Neuron (in vitro differentiated cells): Measurements from ENCODE around the gene TRIM17.

ENCODE experiments used
- H2AFZ ChIP-seq: one replicate; pipeline ENCODE4 v1.6.1; 2013; ENCODE audit warnings: low read depth, mild to moderate bottlenecking, inconsistent platforms, low read length, moderate library complexity
- H3K27me3 ChIP-seq: one replicate; pipeline ENCODE4 v1.6.1; 2013; ENCODE audit warnings: low read length; ENCODE audit not compliant: insufficient read depth
- H3K36me3 ChIP-seq: one replicate; pipeline ENCODE4 v1.6.1; 2013; ENCODE audit warnings: low read length; ENCODE audit not compliant: insufficient read depth
- H3K4me1 ChIP-seq: one replicate; pipeline ENCODE4 v1.6.1; 2013; ENCODE audit warnings: low read length; ENCODE audit not compliant: insufficient read depth
- H3K4me3 ChIP-seq: 2 replicates; pipeline ENCODE4 v1.5.1; 2013; ENCODE audit warnings: mild to moderate bottlenecking, low read length, moderate library complexity
- H3K9me3 ChIP-seq: one replicate; pipeline ENCODE4 v1.6.1; 2013; ENCODE audit warnings: low read length

Gene TRIM17

DNA sequence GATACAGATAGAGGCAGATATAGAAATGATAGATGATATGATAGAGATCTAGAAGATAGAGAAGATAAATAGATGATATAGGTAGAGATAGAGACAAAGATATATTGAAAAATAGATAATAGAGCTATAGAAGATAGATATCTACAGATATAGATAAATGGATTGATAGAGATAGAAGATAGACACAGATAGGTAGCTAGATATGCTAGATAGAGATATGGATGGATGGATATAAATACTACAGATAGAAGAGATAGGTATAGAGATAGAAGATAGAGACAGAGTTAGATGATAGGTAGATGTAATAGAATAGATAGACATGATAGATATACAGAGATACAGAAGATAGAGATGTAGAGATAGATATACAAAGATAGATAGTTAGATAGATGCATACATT lies 31.4 kb downstream of the TRIM17 start:
- Histone ChIP-seq H2AFZ (no peak overlapping the region), H3K27me3 (no peaks in the 10 kb centered on the region), H3K36me3 (no peaks in the 10 kb centered on the region), H3K4me3 (no peak overlapping the region), H3K9me3 (no peaks in the 10 kb centered on the region), H3K4me1 (no peaks in the 10 kb centered on the region)

GRCh38 chr1:228383773-228384172 lies 32.9 kb downstream of the TRIM17 start:
- Histone ChIP-seq H3K4me3 (no peak overlapping the region), H3K4me1 (peaks cover 6% of the 10 kb centered on the region), H3K36me3 (no peaks in the 10 kb centered on the region), H3K27me3 (peaks cover 8% of the 10 kb centered on the region), H3K9me3 (no peaks in the 10 kb centered on the region), H2AFZ (no peak overlapping the region)

DNA sequence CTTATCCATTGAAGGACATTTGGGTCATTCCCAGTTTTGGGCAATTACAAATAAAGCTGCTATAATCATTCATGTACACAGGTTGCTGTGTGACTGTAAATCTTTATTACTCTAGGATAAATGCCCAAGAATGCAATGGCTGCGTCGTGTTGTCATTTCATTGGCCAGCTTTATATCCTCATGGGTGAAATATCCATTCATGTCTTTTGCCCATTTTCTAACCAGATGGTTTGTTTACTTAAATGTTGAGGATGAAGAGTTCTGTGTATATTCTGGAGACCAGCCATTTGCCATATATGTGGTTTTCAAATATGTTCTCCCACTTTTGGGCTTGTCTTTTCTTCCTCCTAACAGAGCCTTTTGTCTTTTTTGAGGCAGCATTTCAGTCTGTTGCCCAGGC lies 35.3 kb downstream of the TRIM17 start:
- H2AFZ ChIP-seq = no peak overlapping the region
- peaks cover 8% of the 10 kb centered on the region for H3K27me3 ChIP-seq
- no peaks in the 10 kb centered on the region for H3K9me3 ChIP-seq

GRCh38 chr1:228379666-228380065 lies 37.0 kb downstream of the TRIM17 start:
- Histone ChIP-seq H3K9me3 (no peaks in the 10 kb centered on the region), H3K4me3 (no peak overlapping the region), H3K36me3 (no peaks in the 10 kb centered on the region), H2AFZ (no peak overlapping the region), H3K4me1 (peaks cover 10% of the 10 kb centered on the region), H3K27me3 (peaks cover 8% of the 10 kb centered on the region)

More for the DNA sequence above, 35.3 kb downstream of the TRIM17 start:
- Histone ChIP-seq H3K36me3 (no peaks in the 10 kb centered on the region), H3K4me1 (peaks cover 10% of the 10 kb centered on the region), H3K4me3 (no peak overlapping the region)

DNA sequence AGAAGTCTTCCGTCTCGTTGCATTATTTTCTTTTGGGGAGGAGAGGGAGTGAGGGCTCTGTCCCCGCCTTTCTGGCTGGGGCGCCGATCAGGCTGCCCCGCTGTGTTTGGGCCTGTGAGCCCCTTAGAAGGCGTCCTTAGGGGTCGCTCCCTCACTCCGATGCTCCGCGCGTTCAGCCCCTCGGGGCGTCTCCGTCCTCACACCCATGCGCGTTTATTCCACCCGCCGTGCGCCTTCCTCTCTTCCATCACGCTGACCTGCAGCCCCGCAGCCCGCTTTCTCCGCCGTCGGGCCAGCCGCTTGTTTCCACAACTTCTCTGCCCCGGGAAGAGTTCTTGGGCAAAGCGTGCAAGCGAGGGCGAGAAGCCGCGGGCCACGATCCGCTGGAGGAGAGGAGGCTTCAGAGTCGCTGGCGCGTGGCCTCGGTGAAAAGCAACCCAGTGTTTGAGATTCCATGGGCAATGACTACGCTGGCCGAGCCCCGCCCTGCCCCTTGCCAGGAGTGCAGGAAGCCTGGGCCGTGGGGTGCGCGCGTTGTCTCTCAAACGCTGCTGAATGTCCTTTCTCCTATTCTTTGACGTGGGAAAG lies 37.7 kb downstream of the TRIM17 start:
- H3K4me1 ChIP-seq = peaks cover 10% of the 10 kb centered on the region
- peaks cover 8% of the 10 kb centered on the region for H3K27me3 ChIP-seq
- H3K9me3 ChIP-seq = no peaks in the 10 kb centered on the region
- H3K4me3 ChIP-seq = peak overlapping the region; percentile 49
- peak overlapping the region; percentile 68 for H2AFZ ChIP-seq
- no peaks in the 10 kb centered on the region for H3K36me3 ChIP-seq

DNA sequence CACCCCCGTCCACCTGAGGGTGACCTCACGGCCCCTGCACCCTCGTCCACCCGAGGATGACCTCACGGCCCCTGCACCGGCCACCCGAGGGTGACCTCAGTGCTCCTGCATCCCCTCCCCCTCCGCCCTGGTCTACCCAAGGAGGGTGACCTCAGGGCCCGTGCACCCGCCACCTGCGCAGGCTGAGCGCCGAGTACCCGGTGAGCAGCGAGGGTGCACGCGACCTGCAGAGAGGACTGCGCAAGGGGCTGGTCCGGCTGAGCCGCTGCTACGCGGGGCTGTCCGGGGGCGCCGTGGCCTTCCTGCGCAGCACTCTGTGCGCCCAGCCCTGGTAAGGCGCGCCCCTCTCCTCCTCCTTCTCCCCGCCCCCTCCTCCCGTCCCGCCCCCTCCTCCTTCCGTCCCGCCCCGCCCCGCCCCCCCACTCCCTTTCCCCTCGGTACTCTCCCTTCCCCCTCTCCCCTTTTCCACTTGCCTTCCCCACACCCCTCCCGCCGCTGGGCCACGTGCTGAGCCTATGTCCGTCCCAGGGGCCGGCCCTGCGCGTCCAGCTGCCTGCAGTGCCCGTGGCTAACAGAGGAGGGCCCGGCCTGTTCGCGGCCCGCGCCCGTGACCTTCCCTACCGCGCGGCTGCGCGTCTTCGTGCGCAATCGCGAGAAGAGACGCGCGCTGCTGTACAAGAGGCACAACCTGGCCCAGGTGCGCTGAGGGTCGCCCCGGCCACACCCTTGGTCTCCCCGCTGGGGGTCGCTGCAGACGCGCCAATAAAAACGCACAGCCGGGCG lies 38.4 kb downstream of the TRIM17 start:
- Histone ChIP-seq H3K4me3 (peak overlapping the region; percentile 49), H3K36me3 (no peaks in the 10 kb centered on the region), H3K9me3 (no peaks in the 10 kb centered on the region), H3K4me1 (peaks cover 10% of the 10 kb centered on the region), H2AFZ (peak overlapping the region; percentile 68), H3K27me3 (peaks cover 8% of the 10 kb centered on the region)

- no peaks in the 10 kb centered on the region for H3K9me3 ChIP-seq
- H3K4me1 ChIP-seq = peaks cover 10% of the 10 kb centered on the region
- no peak overlapping the region for H3K4me3 ChIP-seq
- H3K36me3 ChIP-seq = no peaks in the 10 kb centered on the region
- H3K27me3 ChIP-seq = peaks cover 8% of the 10 kb centered on the region
- H2AFZ ChIP-seq = no peak overlapping the region
Measured at GRCh38 chr1:228377664-228378089, 39.0 kb downstream of the TRIM17 start.

GRCh38 chr1:228376651-228377631 lies 39.7 kb downstream of the TRIM17 start:
- Histone ChIP-seq H3K36me3 (no peaks in the 10 kb centered on the region), H3K27me3 (peaks cover 8% of the 10 kb centered on the region), H3K9me3 (no peaks in the 10 kb centered on the region), H2AFZ (no peak overlapping the region), H3K4me3 (no peak overlapping the region), H3K4me1 (peaks cover 10% of the 10 kb centered on the region)

GRCh38 chr1:228376262-228376628 lies 40.4 kb downstream of the TRIM17 start:
- Histone ChIP-seq H3K27me3 (peaks cover 8% of the 10 kb centered on the region), H2AFZ (no peak overlapping the region), H3K4me1 (peaks cover 10% of the 10 kb centered on the region), H3K4me3 (no peak overlapping the region), H3K9me3 (no peaks in the 10 kb centered on the region), H3K36me3 (no peaks in the 10 kb centered on the region)

DNA sequence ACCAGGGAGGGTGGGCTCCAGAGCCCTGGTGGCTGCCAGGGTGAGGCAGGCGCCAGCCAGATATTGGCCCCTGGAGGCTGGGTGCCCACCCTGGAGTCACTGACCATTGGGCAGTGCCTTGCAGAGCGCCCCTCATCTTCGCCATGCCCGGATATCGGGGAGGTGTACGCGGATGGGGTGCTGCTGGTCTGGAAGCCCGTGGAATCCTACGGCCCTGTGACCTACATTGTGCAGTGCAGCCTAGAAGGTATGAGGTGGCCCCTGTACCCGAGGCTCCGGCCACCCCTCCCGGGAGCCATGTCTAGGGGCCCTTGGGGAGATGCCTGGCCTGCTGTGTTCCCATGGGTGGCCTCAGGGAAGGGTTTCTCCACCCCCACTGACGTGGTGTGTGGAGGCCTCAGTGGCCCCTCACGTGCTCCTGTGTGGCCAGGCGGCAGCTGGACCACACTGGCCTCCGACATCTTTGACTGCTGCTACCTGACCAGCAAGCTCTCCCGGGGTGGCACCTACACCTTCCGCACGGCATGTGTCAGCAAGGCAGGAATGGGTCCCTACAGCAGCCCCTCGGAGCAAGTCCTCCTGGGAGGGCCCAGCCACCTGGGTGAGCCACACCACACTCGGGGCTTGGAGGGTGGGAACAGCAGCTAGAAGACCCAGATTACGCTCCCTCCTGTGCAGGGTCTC lies 40.9 kb downstream of the TRIM17 start:
- Histone ChIP-seq H3K4me3 (no peak overlapping the region), H3K4me1 (peaks cover 10% of the 10 kb centered on the region), H3K27me3 (peaks cover 8% of the 10 kb centered on the region)

GRCh38 chr1:228374711-228375577 lies 41.7 kb downstream of the TRIM17 start:
- H3K4me3 ChIP-seq = no peak overlapping the region
- peaks cover 10% of the 10 kb centered on the region for H3K4me1 ChIP-seq
- no peaks in the 10 kb centered on the region for H3K9me3 ChIP-seq
- peaks cover 8% of the 10 kb centered on the region for H3K27me3 ChIP-seq
- H2AFZ ChIP-seq = no peak overlapping the region
- no peaks in the 10 kb centered on the region for H3K36me3 ChIP-seq

More for the DNA sequence above, 40.9 kb downstream of the TRIM17 start:
- no peak overlapping the region for H2AFZ ChIP-seq
- no peaks in the 10 kb centered on the region for H3K9me3 ChIP-seq
- H3K36me3 ChIP-seq = no peaks in the 10 kb centered on the region
